DND-41 (cell line): ENCODE data around the gene GSC2.

Source experiments
- ATAC-seq: fragments of 200-7000 bp; cut with Tn5 transposase; 3 replicates; pipeline ENCODE4 v1.9.1; 2021; ENCODE audit warnings: low read depth; ENCODE audit not compliant: insufficient read depth
- DNase-seq: peaks from one replicate; pipeline ENCODE4 v3.0.0-alpha.2; 2020
- H2AFZ ChIP-seq: 2 replicates; pipeline ENCODE4 v1.6.0; 2012; ENCODE audit warnings: low read depth, low read length
- H3K27ac ChIP-seq: 2 replicates; pipeline ENCODE4 v1.5.1; 2012; ENCODE audit warnings: low read length, inconsistent platforms
- H3K27me3 ChIP-seq: fragments of 200-600 bp; sonication (generic); 2 replicates; pipeline ENCODE4 v1.6.0; 2012; ENCODE audit warnings: low read length, mild to moderate bottlenecking, inconsistent platforms; ENCODE audit not compliant: insufficient read depth, poor library complexity
- H3K36me3 ChIP-seq: 2 replicates; pipeline ENCODE4 v1.5.1; 2012; ENCODE audit warnings: low read length, inconsistent platforms; ENCODE audit not compliant: insufficient read depth
- H3K4me1 ChIP-seq: 2 replicates; pipeline ENCODE4 v1.5.1; 2012; ENCODE audit warnings: mild to moderate bottlenecking, low read length; ENCODE audit not compliant: insufficient read depth
- H3K4me2 ChIP-seq: 2 replicates; pipeline ENCODE4 v1.6.0; 2012; ENCODE audit warnings: mild to moderate bottlenecking, moderate library complexity, low read length, inconsistent platforms; ENCODE audit not compliant: insufficient read depth
- H3K4me3 ChIP-seq, 2 experiments: fragments of 200-600 bp in 1 of 2; shearing (Covaris generic) in 1 of 2; 2 replicates each; pipeline ENCODE4 v1.5.1; 2012 to 2016; ENCODE audit warnings: inconsistent platforms in 2 of 2, low read length in 2 of 2, mild to moderate bottlenecking in 2 of 2, low read depth in 1 of 2, moderate library complexity in 1 of 2
- H3K79me2 ChIP-seq: 2 replicates; pipeline ENCODE4 v1.6.0; 2012; ENCODE audit warnings: low read length, inconsistent platforms; ENCODE audit not compliant: insufficient read depth
- H3K9ac ChIP-seq: 2 replicates; pipeline ENCODE4 v1.6.0; 2012; ENCODE audit warnings: low read depth, mild to moderate bottlenecking, inconsistent platforms, low read length, moderate library complexity
- H3K9me3 ChIP-seq: 2 replicates; pipeline ENCODE4 v1.5.1; 2012; ENCODE audit warnings: low read length, moderate library complexity, mild to moderate bottlenecking, inconsistent platforms; ENCODE audit not compliant: insufficient read depth, severe bottlenecking
- H4K20me1 ChIP-seq: 2 replicates; pipeline ENCODE4 v1.6.0; 2012; ENCODE audit warnings: low read length; ENCODE audit not compliant: insufficient read depth
- CTCF ChIP-seq: IDR thresholded peaks from 2 replicates; pipeline ENCODE4 v1.5.1; 2012; ENCODE audit warnings: borderline replicate concordance, low read length, moderate library complexity, mild to moderate bottlenecking; ENCODE audit not compliant: poor library complexity, severe bottlenecking; ENCODE audit errors: extremely low read depth
- EZH2 ChIP-seq: IDR thresholded peaks from 3 replicates; pipeline ENCODE4 v1.6.1; 2012; ENCODE audit warnings: borderline replicate concordance, low read depth, mild to moderate bottlenecking, moderate library complexity, low read length, inconsistent platforms; ENCODE audit not compliant: severe bottlenecking

GSC2 gene

DNA sequence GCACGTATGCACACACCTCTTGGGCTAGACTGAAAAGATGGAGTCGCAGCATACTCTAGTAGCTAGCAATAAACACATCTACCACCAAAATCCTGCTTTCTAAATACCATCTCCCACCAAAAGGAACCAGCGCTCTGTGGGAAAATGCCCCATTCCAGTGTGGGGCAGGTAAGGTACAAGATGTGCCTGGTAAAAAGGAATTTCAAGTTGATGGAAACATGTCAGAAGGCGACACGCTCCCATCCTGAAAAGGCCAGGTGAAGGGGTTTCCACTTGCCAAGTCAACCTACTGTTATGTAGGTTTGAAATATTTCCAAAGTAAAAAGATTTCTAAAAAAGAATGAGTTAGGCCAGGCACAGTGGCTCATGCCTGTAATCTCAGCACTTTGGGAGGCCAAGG lies 36.7 kb downstream of the GSC2 start:
- DNase-seq (no peak), ATAC-seq (no peak)
- no peak overlapping the region for H3K4me2 ChIP-seq
- no peaks in the 10 kb centered on the region for H3K9me3 ChIP-seq
- H3K79me2 ChIP-seq: peaks cover 94% of the 10 kb centered on the region
- H2AFZ ChIP-seq: no peak overlapping the region
- no peaks in the 10 kb centered on the region for H3K27me3 ChIP-seq
- no peak for TF ChIP-seq CTCF
- TF ChIP-seq EZH2: no peak
- H3K9ac ChIP-seq: no peak overlapping the region
- H3K27ac ChIP-seq: no peak overlapping the region
- H3K4me3 ChIP-seq: no peak overlapping the region
- peaks cover 39% of the 10 kb centered on the region for H3K4me1 ChIP-seq
- H4K20me1 ChIP-seq: peaks cover 71% of the 10 kb centered on the region
- H3K36me3 ChIP-seq: peaks cover 24% of the 10 kb centered on the region

DNA sequence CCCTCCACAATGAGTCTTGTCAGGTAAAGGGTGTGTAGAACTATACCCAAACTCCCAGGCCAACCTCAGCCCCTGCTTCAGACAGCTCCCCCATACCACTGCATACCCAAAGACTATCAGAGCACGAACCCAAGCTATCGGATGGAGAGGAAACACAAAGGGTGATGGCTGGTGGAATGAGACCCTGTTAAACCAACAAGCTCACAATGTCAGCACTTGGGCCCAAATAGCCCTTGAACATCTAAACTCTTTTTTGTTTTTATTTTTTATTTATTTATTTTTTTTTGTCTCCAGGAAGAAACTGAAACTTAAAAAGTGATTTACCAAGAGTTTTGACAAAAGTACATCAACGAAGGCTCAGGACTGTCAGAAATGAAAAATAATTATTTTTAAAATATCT lies 38.5 kb downstream of the GSC2 start:
- H3K4me3 ChIP-seq: no peak overlapping the region
- TF ChIP-seq EZH2 (no peak), CTCF (no peak)
- no peak overlapping the region for H3K4me2 ChIP-seq
- peaks cover 72% of the 10 kb centered on the region for H4K20me1 ChIP-seq
- ATAC-seq (no peak), DNase-seq (no peak)
- no peaks in the 10 kb centered on the region for H3K27me3 ChIP-seq
- H3K4me1 ChIP-seq: peaks cover 35% of the 10 kb centered on the region
- peaks cover 94% of the 10 kb centered on the region for H3K79me2 ChIP-seq
- no peaks in the 10 kb centered on the region for H3K9me3 ChIP-seq
- peaks cover 11% of the 10 kb centered on the region for H3K36me3 ChIP-seq
- H3K27ac ChIP-seq: no peak overlapping the region
- H2AFZ ChIP-seq: no peak overlapping the region
- no peak overlapping the region for H3K9ac ChIP-seq

- Histone ChIP-seq H3K27ac (peak overlapping the region; percentile 32; the same call in 1 of the 2 replicates), H3K9ac (no peak overlapping the region), H3K4me1 (peaks cover 35% of the 10 kb centered on the region), H3K4me3 (no peak overlapping the region), H3K36me3 (peaks cover 12% of the 10 kb centered on the region), H3K4me2 (peak overlapping the region; percentile 64; the same call in 1 of the 2 replicates), H3K79me2 (peaks cover 94% of the 10 kb centered on the region), H3K9me3 (no peaks in the 10 kb centered on the region), H4K20me1 (peaks cover 72% of the 10 kb centered on the region), H3K27me3 (no peaks in the 10 kb centered on the region), H2AFZ (no peak overlapping the region)
- TF ChIP-seq CTCF (peak; percentile 29), EZH2 (no peak)
- no peak for ATAC-seq
- no peak for DNase-seq
Measured at GRCh38 chr22:19111140-19111539, 39.0 kb downstream of the GSC2 start.

GRCh38 chr22:19110646-19111045 lies 39.4 kb downstream of the GSC2 start:
- H3K4me2 ChIP-seq: peak overlapping the region; percentile 64; the same call in 1 of the 2 replicates
- H3K36me3 ChIP-seq: peaks cover 11% of the 10 kb centered on the region
- H3K27me3 ChIP-seq: no peaks in the 10 kb centered on the region
- no peak overlapping the region for H3K4me3 ChIP-seq
- H3K27ac ChIP-seq: no peak overlapping the region
- DNase-seq (no peak), ATAC-seq (no peak)
- peaks cover 72% of the 10 kb centered on the region for H4K20me1 ChIP-seq
- peaks cover 94% of the 10 kb centered on the region for H3K79me2 ChIP-seq
- TF ChIP-seq EZH2 (no peak), CTCF (no peak)
- H2AFZ ChIP-seq: no peak overlapping the region
- H3K9ac ChIP-seq: no peak overlapping the region
- peaks cover 32% of the 10 kb centered on the region for H3K4me1 ChIP-seq
- H3K9me3 ChIP-seq: no peaks in the 10 kb centered on the region
